Measurements from ENCODE around the gene TLR6. TPM values are rescaled to one million over a fixed set of nuclear protein-coding genes. Genes with fewer than 3 reads are reported as not detected.
A peak's percentile ranks its signal among the peaks of the same experiment; 100 is the strongest.

Gene TLR6
- total and polyA plus RNA-seq, 10 of the 15 experiments (the other 5 are each of a cell fraction or from before 2014, with no cell fraction given) = 1.1 to 49.4 (median 12.5) TPM

- TF ChIP-seq ZNF687 (IDR thresholded peaks at IDR 0.05) = peak; percentile 88
- TF ChIP-seq SMAD1 (IDR thresholded peaks at IDR 0.05; ENCODE audit: low read depth, partially characterized antibody) = peak; percentile 97
- 0 out of 2 replicates have a peak, but pooled peaks have one; percentile 3 for TF ChIP-seq SMC3 (IDR thresholded peaks at IDR 0.05; ENCODE audit: borderline replicate concordance, low read length)
- TF ChIP-seq CHD4 (IDR thresholded peaks at IDR 0.05) = no peak
- TF ChIP-seq FOS (IDR thresholded peaks at IDR 0.05; ENCODE audit: borderline replicate concordance, extremely low read depth, insufficient read length) = no peak
These were observed 40.5 kb downstream of the TLR6 start (continued) for GRCh38 chr4:38815885-38816782.

GRCh38 chr4:38814386-38814785 lies 42.2 kb downstream of the TLR6 start:
- no peak overlapping the region for H3K27ac ChIP-seq (ENCODE audit: control insufficient read depth, insufficient read depth)
- POLR2A ChIA-PET = interaction anchor here (0.8 to 10.2 kb wide), 4 partner anchors 8 to 54 kb away, joined by 3 to 110 read pairs (median 12); partner anchors contain the start of genes TLR1 and TLR6
- RAD21 ChIA-PET (ENCODE audit: unreplicated experiment) = interaction anchor here (0.9 to 8.9 kb wide), 5 partner anchors 10 to 54 kb away, joined by 3 to 171 read pairs (median 4); partner anchors contain the start of gene TLR1
- peaks cover 19% of the 10 kb centered on the region for H3K9me3 ChIP-seq (replicated peaks; ENCODE audit: control insufficient read depth, insufficient read depth, low read length)
- no peak overlapping the region for H2AFZ ChIP-seq (ENCODE audit: control insufficient read depth, low read depth, low read length)
- intact Hi-C loops (cut with micrococcal nuclease; ENCODE audit: unreplicated experiment) = no loop called here
- SMC1A ChIA-PET (ENCODE audit: uncharacterized antibody, unreplicated experiment) = interaction anchor here (10.5 to 13.0 kb wide), 2 partner anchors 10 to 41 kb away, joined by 88 to 178 read pairs; partner anchors contain the start of genes TLR1 and TLR6
- ATAC-seq (no peak), DNase-seq (ENCODE audit: low read depth, low spot score) (no peak), FAIRE-seq (no peak)
- no peaks in the 10 kb centered on the region for H3K36me3 ChIP-seq (ENCODE audit: control insufficient read depth in 2 of 2, insufficient read depth in 2 of 2, low read length in 1 of 2)
- CTCF ChIA-PET = interaction anchor here (1.4 to 7.7 kb wide), 5 partner anchors 9 to 55 kb away, joined by 7 to 47 read pairs (median 17); partner anchors contain the start of gene TLR10
- no peak overlapping the region for H3K4me3 ChIP-seq
- TF ChIP-seq ZNF384 (IDR thresholded peaks at IDR 0.05; ENCODE audit: borderline replicate concordance, low read depth, low read length) = no peak
- TF ChIP-seq, protein P1, sequence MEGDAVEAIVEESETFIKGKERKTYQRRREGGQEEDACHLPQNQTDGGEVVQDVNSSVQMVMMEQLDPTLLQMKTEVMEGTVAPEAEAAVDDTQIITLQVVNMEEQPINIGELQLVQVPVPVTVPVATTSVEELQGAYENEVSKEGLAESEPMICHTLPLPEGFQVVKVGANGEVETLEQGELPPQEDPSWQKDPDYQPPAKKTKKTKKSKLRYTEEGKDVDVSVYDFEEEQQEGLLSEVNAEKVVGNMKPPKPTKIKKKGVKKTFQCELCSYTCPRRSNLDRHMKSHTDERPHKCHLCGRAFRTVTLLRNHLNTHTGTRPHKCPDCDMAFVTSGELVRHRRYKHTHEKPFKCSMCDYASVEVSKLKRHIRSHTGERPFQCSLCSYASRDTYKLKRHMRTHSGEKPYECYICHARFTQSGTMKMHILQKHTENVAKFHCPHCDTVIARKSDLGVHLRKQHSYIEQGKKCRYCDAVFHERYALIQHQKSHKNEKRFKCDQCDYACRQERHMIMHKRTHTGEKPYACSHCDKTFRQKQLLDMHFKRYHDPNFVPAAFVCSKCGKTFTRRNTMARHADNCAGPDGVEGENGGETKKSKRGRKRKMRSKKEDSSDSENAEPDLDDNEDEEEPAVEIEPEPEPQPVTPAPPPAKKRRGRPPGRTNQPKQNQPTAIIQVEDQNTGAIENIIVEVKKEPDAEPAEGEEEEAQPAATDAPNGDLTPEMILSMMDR (IDR thresholded peaks at IDR 0.05 in 2 of 3, conservative IDR thresholded peaks at IDR 0.05 in 1 of 3; ENCODE audit: control insufficient read depth in 2 of 3, extremely low read depth in 1 of 3, insufficient read depth in 1 of 3, low read depth in 3 of 3, low read length in 3 of 3) = no peak
- TF ChIP-seq, protein P2, sequence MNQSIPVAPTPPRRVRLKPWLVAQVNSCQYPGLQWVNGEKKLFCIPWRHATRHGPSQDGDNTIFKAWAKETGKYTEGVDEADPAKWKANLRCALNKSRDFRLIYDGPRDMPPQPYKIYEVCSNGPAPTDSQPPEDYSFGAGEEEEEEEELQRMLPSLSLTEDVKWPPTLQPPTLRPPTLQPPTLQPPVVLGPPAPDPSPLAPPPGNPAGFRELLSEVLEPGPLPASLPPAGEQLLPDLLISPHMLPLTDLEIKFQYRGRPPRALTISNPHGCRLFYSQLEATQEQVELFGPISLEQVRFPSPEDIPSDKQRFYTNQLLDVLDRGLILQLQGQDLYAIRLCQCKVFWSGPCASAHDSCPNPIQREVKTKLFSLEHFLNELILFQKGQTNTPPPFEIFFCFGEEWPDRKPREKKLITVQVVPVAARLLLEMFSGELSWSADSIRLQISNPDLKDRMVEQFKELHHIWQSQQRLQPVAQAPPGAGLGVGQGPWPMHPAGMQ (IDR thresholded peaks at IDR 0.05; ENCODE audit: borderline replicate concordance) = no peak
- TF ChIP-seq GABPA (IDR thresholded peaks at IDR 0.05; ENCODE audit: low read depth) = no peak
- TF ChIP-seq IRF4 (IDR thresholded peaks at IDR 0.05; ENCODE audit: low read depth, low read length) = no peak
- no peaks in the 10 kb centered on the region for H4K20me1 ChIP-seq (ENCODE audit: control insufficient read depth, insufficient read depth)
- H3K9ac ChIP-seq (ENCODE audit: control insufficient read depth, insufficient read depth, low read length) = no peak overlapping the region
- H3K4me2 ChIP-seq (ENCODE audit: control insufficient read depth, insufficient read depth) = no peak overlapping the region
- peaks cover 26% of the 10 kb centered on the region for H3K4me1 ChIP-seq (ENCODE audit: control insufficient read depth, insufficient read depth, low read length)
- peaks cover 3% of the 10 kb centered on the region for H3K79me2 ChIP-seq (ENCODE audit: control insufficient read depth, insufficient read depth, low read length)
- BruUV-seq (replicated peaks) = no TSS peak
- no peaks in the 10 kb centered on the region for H3K27me3 ChIP-seq (replicated peaks in 1 of 2; ENCODE audit: control insufficient read depth in 2 of 2, insufficient read depth in 2 of 2, low read length in 1 of 2)
- in situ Hi-C loops (cut with MboI) = loop anchor here (25.0 kb wide), 1 partner anchor 1373 kb away; the partner anchor contains the start of gene RHOH
- 82% methylated on average over 3 of the region's 3 CpGs for WGBS (ENCODE audit: insufficient coverage, insufficient replicate concordance, low lambda C conversion rate, missing lambda C conversion rate)
